C4-2B (cell line): Measurements from ENCODE around the gene KCNA10.
"Not testable (repeated sequence)": the region's sequence is repeated elsewhere in the genome, so short reads cannot be mapped to it uniquely, and the experiment has no call there.

ENCODE experiments used
- H3K27ac ChIP-seq: fragments of 450-650 bp; 2 replicates; pipeline ENCODE4 v1.5.1; 2017
- ZFX ChIP-seq: fragments of 450-650 bp; IDR thresholded peaks from 2 replicates; pipeline ENCODE4 v1.6.1; 2017
- TF ChIP-seq, protein P1 (sequence below): fragments of 450-650 bp; conservative IDR thresholded peaks from 2 replicates; pipeline ENCODE4 v1.5.1; 2017; ENCODE audit warnings: mild to moderate bottlenecking

The KCNA10 gene

DNA sequence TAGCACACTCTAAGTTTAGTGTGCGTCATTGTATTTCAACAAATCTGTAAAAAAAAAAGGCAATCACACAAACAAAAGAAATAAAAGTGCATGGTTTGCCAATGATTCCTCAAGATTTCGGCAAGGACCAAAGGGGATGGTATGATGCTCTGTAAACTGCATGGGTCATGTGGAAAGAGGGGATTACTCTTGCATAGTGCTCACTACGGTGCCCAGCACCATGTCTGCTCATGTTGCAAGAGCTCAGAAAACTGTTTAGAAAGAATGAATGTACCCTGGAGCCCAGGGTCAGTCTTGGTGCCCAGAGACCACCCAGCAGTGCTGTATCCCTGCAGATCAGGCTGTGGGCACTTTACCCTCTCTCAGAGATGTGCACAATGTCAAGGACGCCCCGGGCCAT lies 3.6 kb upstream of the KCNA10 start:
- H3K27ac ChIP-seq: no peak overlapping the region

GRCh38 chr1:110520827-110521226 lies 1.9 kb upstream of the KCNA10 start:
- TF ChIP-seq ZFX: no peak
- TF ChIP-seq, protein P1, sequence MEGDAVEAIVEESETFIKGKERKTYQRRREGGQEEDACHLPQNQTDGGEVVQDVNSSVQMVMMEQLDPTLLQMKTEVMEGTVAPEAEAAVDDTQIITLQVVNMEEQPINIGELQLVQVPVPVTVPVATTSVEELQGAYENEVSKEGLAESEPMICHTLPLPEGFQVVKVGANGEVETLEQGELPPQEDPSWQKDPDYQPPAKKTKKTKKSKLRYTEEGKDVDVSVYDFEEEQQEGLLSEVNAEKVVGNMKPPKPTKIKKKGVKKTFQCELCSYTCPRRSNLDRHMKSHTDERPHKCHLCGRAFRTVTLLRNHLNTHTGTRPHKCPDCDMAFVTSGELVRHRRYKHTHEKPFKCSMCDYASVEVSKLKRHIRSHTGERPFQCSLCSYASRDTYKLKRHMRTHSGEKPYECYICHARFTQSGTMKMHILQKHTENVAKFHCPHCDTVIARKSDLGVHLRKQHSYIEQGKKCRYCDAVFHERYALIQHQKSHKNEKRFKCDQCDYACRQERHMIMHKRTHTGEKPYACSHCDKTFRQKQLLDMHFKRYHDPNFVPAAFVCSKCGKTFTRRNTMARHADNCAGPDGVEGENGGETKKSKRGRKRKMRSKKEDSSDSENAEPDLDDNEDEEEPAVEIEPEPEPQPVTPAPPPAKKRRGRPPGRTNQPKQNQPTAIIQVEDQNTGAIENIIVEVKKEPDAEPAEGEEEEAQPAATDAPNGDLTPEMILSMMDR: no peak
- H3K27ac ChIP-seq: no peak overlapping the region

More for the DNA sequence above, 3.6 kb upstream of the KCNA10 start:
- TF ChIP-seq, protein P1: no peak
- no peak for TF ChIP-seq ZFX

GRCh38 chr1:110515891-110516290 lies 3.1 kb downstream of the KCNA10 start:
- TF ChIP-seq, protein P1: no peak
- TF ChIP-seq ZFX: no peak
- no peak overlapping the region for H3K27ac ChIP-seq

- TF ChIP-seq, protein P1: no peak
- no peak for TF ChIP-seq ZFX
- no peak overlapping the region for H3K27ac ChIP-seq
Observed at GRCh38 chr1:110515041-110515440, 3.9 kb downstream of the KCNA10 start.

- TF ChIP-seq ZFX: no peak
- TF ChIP-seq, protein P1: no peak
- H3K27ac ChIP-seq: no peak overlapping the region
Observed at GRCh38 chr1:110513511-110513910, 5.5 kb downstream of the KCNA10 start.

GRCh38 chr1:110511436-110511835 lies 7.5 kb downstream of the KCNA10 start:
- no peak for TF ChIP-seq ZFX
- TF ChIP-seq, protein P1: no peak
- H3K27ac ChIP-seq: no peak overlapping the region

- H3K27ac ChIP-seq: not testable (repeated sequence)
Observed at GRCh38 chr1:110510921-110511320, 8.1 kb downstream of the KCNA10 start.

DNA sequence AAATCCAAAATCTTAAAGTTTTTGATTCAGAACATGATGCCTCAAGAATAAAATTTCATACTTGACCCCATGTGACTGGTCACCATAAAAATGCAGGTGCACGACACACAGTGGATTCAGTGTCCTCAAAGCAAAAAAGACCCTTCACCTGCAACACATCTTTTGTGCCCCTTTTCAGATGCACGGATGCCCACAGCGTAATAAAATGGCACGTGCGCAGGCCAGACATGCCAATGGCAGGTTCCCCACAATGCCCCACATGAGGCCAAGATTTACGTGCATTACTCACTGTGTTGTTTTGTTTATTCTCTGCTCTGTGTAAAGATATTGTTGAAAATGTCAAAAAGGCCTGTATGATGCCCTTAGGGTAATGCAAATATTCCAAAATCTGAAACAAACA lies 9.3 kb downstream of the KCNA10 start:
- TF ChIP-seq, protein P1: no peak
- TF ChIP-seq ZFX: no peak
- no peak overlapping the region for H3K27ac ChIP-seq
